DMS53 treated with DMSO at 0.1 percent for 48 hours (cell line): ENCODE measurements around the gene VGLL1.
A peak's percentile ranks its signal among the peaks of the same experiment; 100 is the strongest.

Experiments used
- DNase-seq: peaks from one replicate; lab custom pipeline; 2025; ENCODE audit not compliant: unreplicated experiment; lab: John Stamatoyannopoulos, UW

The VGLL1 gene

GRCh38 chrX:136531951-136532350 lies at the start of gene VGLL1:
VGLL1 (plus strand) TSS chrX:136532215; CDS start chrX:136536021, 3,806 bp downstream.
- no peak for DNase-seq

GRCh38 chrX:136487647-136488046 lies 44.4 kb upstream of the VGLL1 start, which contains the start of gene BRS3:
BRS3 (plus strand) TSS chrX:136487947; CDS start chrX:136488115, 168 bp downstream.
- DNase-seq: no peak

- no peak for DNase-seq
Measured at GRCh38 chrX:136488706-136489105, 43.3 kb upstream of the VGLL1 start.

GRCh38 chrX:136491832-136492231 lies 40.2 kb upstream of the VGLL1 start:
- DNase-seq: no peak

- no peak for DNase-seq
Measured at GRCh38 chrX:136493011-136493410, 39.0 kb upstream of the VGLL1 start.

GRCh38 chrX:136495043-136495442 lies 37.0 kb upstream of the VGLL1 start:
- DNase-seq: no peak

- DNase-seq: no peak
Measured at GRCh38 chrX:136496186-136496763, 35.7 kb upstream of the VGLL1 start.

- DNase-seq: peak; percentile 54
Measured at GRCh38 chrX:136496764-136497555, 35.1 kb upstream of the VGLL1 start.

GRCh38 chrX:136497556-136498052 lies 34.4 kb upstream of the VGLL1 start, which contains the start of gene HTATSF1:
HTATSF1 (plus strand) TSS chrX:136497592; CDS start chrX:136497685, 93 bp downstream.
- DNase-seq: peak; percentile 52

GRCh38 chrX:136519069-136519468 lies 12.9 kb upstream of the VGLL1 start:
- no peak for DNase-seq

GRCh38 chrX:136523770-136524169 lies 8.2 kb upstream of the VGLL1 start:
- no peak for DNase-seq

- DNase-seq: peak; percentile 12
Measured at GRCh38 chrX:136525738-136526606, 6.0 kb upstream of the VGLL1 start.

GRCh38 chrX:136528645-136529315 lies 3.2 kb upstream of the VGLL1 start:
- DNase-seq: peak; percentile 90

- no peak for DNase-seq
Measured at GRCh38 chrX:136529795-136530194, 2.2 kb upstream of the VGLL1 start.

GRCh38 chrX:136534131-136534530 lies 2.1 kb downstream of the VGLL1 start:
- no peak for DNase-seq

- no peak for DNase-seq
Measured at GRCh38 chrX:136538811-136539210, 6.8 kb downstream of the VGLL1 start.

- DNase-seq: no peak
Measured at GRCh38 chrX:136540226-136540625, 8.2 kb downstream of the VGLL1 start.

GRCh38 chrX:136541294-136541693 lies 9.3 kb downstream of the VGLL1 start:
- no peak for DNase-seq

GRCh38 chrX:136542281-136542680 lies 10.3 kb downstream of the VGLL1 start:
- no peak for DNase-seq

GRCh38 chrX:136546371-136546781 lies 14.4 kb downstream of the VGLL1 start:
- DNase-seq: no peak

GRCh38 chrX:136549226-136549625 lies 17.2 kb downstream of the VGLL1 start:
- DNase-seq: no peak
